HepG2 (cell line): Measurements from ENCODE around the gene MOK. TPM values are rescaled to one million over a fixed set of nuclear protein-coding genes. Genes with fewer than 3 reads are reported as not detected.
A peak's percentile ranks its signal among the peaks of the same experiment; 100 is the strongest.

Source experiments
- CAMTA2 ChIP-seq: sonication (generic); formaldehyde crosslinking; IDR thresholded peaks from 2 replicates; pipeline ENCODE4 v1.4.0; 2020; ENCODE audit warnings: mild to moderate bottlenecking, missing genetic modification reagents, borderline replicate concordance
- ELK4 ChIP-seq: sonication (generic); formaldehyde crosslinking; IDR thresholded peaks from 2 replicates; pipeline ENCODE4 v1.9.0; 2021; ENCODE audit warnings: missing genetic modification reagents, borderline replicate concordance
- FOXK1 ChIP-seq: sonication (generic); formaldehyde crosslinking; IDR thresholded peaks from 2 replicates; pipeline ENCODE4 v1.4.0; 2020; ENCODE audit warnings: low read depth, missing genetic modification reagents, borderline replicate concordance
- HMGA1 ChIP-seq: sonication (generic); formaldehyde crosslinking; conservative IDR thresholded peaks from 2 replicates; pipeline ENCODE4 v1.4.0; 2020; ENCODE audit warnings: missing genetic modification reagents
- LCORL ChIP-seq, 2 experiments: fragments of 450-650 bp in 1 of 2; sonication (generic) in 1 of 2; formaldehyde crosslinking in 1 of 2; IDR thresholded peaks; 2 replicates each; pipeline versions ENCODE4 v1.5.0 to v1.6.1; 2017 to 2020; ENCODE audit warnings: antibody characterized with exemption in 1 of 2, missing genetic modification reagents in 1 of 2
- NFE2L2 ChIP-seq: fragments of 150-350 bp; IDR thresholded peaks from 2 replicates; pipeline ENCODE4 v1.6.1; 2014; ENCODE audit warnings: low read length
- PLRG1 ChIP-seq: fragments of 450-650 bp; conservative IDR thresholded peaks from 2 replicates; pipeline ENCODE4 v1.6.1; 2016
- POLR2A ChIP-seq, 2 experiments: IDR thresholded peaks; 2 replicates each; pipeline ENCODE4 v1.6.1; 2011; ENCODE audit warnings: low read depth in 2 of 2, low read length in 2 of 2, mild to moderate bottlenecking in 1 of 2, moderate library complexity in 1 of 2; ENCODE audit not compliant: insufficient read depth in 1 of 2
- POLR2AphosphoS5 ChIP-seq: IDR thresholded peaks from 2 replicates; pipeline ENCODE4 v1.6.1; 2012; ENCODE audit warnings: low read depth, low read length
- REL ChIP-seq: sonication (generic); formaldehyde crosslinking; conservative IDR thresholded peaks from 2 replicates; pipeline ENCODE4 v1.8.0; 2022; ENCODE audit warnings: mild to moderate bottlenecking, missing genetic modification reagents, moderate library complexity
- RFX5 ChIP-seq: IDR thresholded peaks from 2 replicates; pipeline ENCODE4 v1.6.1; 2011; ENCODE audit warnings: low read depth, low read length, improper control_type of control experiment
- SP5 ChIP-seq: IDR thresholded peaks from 2 replicates; pipeline ENCODE4 v1.6.1; 2016; ENCODE audit warnings: low read depth, borderline replicate concordance
- TEAD3 ChIP-seq: optimal IDR thresholded peaks from 2 replicates; pipeline ENCODE3; 2016; ENCODE audit warnings: borderline replicate concordance
- ZFX ChIP-seq: sonication (generic); formaldehyde crosslinking; IDR thresholded peaks from 2 replicates; pipeline ENCODE4 v1.4.0; 2020; ENCODE audit warnings: mild to moderate bottlenecking, low read depth, missing genetic modification reagents, moderate library complexity
- ZKSCAN8 ChIP-seq: IDR thresholded peaks from 2 replicates; pipeline ENCODE4 v1.6.1; 2016; ENCODE audit warnings: borderline replicate concordance, missing genetic modification reagents, missing compliant biosample characterization
- ZNF30 ChIP-seq: sonication (generic); formaldehyde crosslinking; IDR thresholded peaks from 2 replicates; pipeline ENCODE4 v1.5.0; 2020; ENCODE audit warnings: mild to moderate bottlenecking, missing genetic modification reagents
- ZNF317 ChIP-seq: sonication (generic); formaldehyde crosslinking; IDR thresholded peaks from 2 replicates; pipeline ENCODE4 v1.5.0; 2020; ENCODE audit warnings: mild to moderate bottlenecking, missing genetic modification reagents
- ZNF766 ChIP-seq: sonication (generic); formaldehyde crosslinking; IDR thresholded peaks from 2 replicates; pipeline ENCODE4 v1.5.0; 2020; ENCODE audit warnings: missing genetic modification reagents, borderline replicate concordance
- polyA plus RNA-seq, 8 experiments: library from polyadenylated mRNA; depleted of rRNA in 3 of 8; stranded (reverse) in 7 of 8; unstranded in 1 of 8; fragments of >200 nt; fragmentation: Illumina TruSeq in 4 of 8; extraction: Trizol in 4 of 8; gene quantifications; 2 replicates each; pipeline versions ENCODE4 v1.2.1 to v1.2.3, GENCODE V29; 2011 to 2016; ENCODE audit warnings: low read depth in 4 of 8, missing spikeins in 1 of 8, mixed read lengths in 1 of 8; ENCODE audit not compliant: insufficient read depth in 1 of 8
- total RNA-seq, 5 experiments: library from RNA; depleted of rRNA; stranded (reverse); fragments of >200 nt; fragmentation: Illumina TruSeq; extraction: Trizol; gene quantifications; 2 replicates each; pipeline ENCODE4 v1.2.3, GENCODE V29; 2016; ENCODE audit warnings: low read depth in 1 of 5
- TF ChIP-seq, protein P1 (sequence below): sonication (generic); formaldehyde crosslinking; conservative IDR thresholded peaks from 2 replicates; pipeline ENCODE4 v1.4.0; 2020; ENCODE audit warnings: mild to moderate bottlenecking, missing genetic modification reagents, moderate library complexity
- TF ChIP-seq, protein P2 (sequence below): sonication (generic); formaldehyde crosslinking; IDR thresholded peaks from 2 replicates; pipeline ENCODE4 v1.4.0; 2020; ENCODE audit warnings: mild to moderate bottlenecking, missing genetic modification reagents
- TF ChIP-seq, protein P3 (sequence below): sonication (generic); formaldehyde crosslinking; IDR thresholded peaks from 2 replicates; pipeline ENCODE4 v1.5.1; 2020; ENCODE audit warnings: missing genetic modification reagents, mild to moderate bottlenecking, borderline replicate concordance

Gene MOK
- total and polyA plus RNA-seq, 2 of the 13 experiments (the other 11 are each of a cell fraction or from before 2014, with no cell fraction given), result 15.3 to 16.9 TPM

DNA sequence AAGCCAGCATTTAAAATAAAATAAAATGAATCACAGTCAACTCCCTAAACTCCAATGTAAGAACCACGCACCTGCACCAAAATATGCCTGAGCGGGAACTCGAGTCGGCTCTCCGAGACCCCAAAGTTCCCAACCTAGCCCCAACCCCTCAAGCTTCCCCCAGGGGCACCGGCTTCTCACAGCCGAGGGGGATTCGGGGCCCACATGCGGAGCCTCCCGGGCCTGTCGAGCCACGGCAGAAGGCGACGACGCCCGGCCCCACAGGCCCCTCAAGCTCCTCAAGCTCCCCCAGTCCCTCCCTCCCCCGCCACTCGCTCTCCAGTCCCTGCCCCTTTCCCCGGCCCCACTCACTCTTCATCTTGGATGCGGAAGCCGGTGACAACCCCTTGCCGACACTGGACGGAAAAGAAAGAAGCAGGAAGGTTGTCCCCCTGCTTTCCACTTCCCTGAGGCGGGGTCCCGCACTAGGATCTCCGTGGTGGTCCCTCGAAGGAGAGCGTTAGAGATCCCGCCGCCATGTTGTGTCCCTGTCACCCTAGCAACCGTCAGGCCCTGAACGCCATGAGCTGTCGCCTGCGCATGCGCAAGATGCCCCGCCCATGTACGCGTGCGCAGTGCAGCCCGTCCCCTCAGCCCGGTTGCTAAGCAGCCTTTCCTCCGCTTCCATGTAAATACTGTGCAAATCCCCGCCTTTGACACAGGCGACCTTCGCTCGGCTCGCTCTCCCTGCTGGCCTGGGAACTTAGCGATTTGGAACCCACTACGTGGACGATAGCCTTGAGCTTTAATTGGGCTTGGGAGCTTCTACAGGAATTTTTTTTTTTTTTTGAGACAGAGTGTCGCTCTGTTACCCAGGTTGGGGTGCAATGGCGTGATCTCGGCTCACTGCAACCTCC is at the start of gene MOK (continued):
- TF ChIP-seq ELK4 (CRISPR knock-in tag) (no peak), SP5 (CRISPR knock-in tag) (peak; percentile 60; the same call in 1 of the 2 replicates), POLR2A (IDR thresholded peaks at IDR 0.05; ENCODE audit: insufficient read depth in 1 of 2, low read depth in 2 of 2, low read length in 2 of 2) (0 out of 4 replicates have a peak, but pooled peaks of 1 of the 2 experiments have one; percentile 31), FOXK1 (CRISPR knock-in tag) (peak; percentile 88), HMGA1 (CRISPR knock-in tag) (no peak), ZKSCAN8 (peak; percentile 52; the same call in 1 of the 2 replicates), TEAD3 (CRISPR knock-in tag) (peak; percentile 73), ZNF766 (CRISPR knock-in tag) (no peak), CAMTA2 (CRISPR knock-in tag) (0 out of 2 replicates have a peak, but pooled peaks have one; percentile 45), LCORL (IDR thresholded peaks at IDR 0.05) (0 out of 2 replicates have a peak, but pooled peaks have one; percentile 44), LCORL (CRISPR knock-in tag; IDR thresholded peaks at IDR 0.05) (no peak), NFE2L2 (no peak), ZNF317 (no peak), PLRG1 (no peak), ZNF30 (CRISPR knock-in tag) (no peak), REL (CRISPR knock-in tag) (no peak), RFX5 (peak; percentile 82), ZFX (CRISPR knock-in tag) (peak; percentile 74), POLR2AphosphoS5 (peak; percentile 55)
- TF ChIP-seq, protein P1, sequence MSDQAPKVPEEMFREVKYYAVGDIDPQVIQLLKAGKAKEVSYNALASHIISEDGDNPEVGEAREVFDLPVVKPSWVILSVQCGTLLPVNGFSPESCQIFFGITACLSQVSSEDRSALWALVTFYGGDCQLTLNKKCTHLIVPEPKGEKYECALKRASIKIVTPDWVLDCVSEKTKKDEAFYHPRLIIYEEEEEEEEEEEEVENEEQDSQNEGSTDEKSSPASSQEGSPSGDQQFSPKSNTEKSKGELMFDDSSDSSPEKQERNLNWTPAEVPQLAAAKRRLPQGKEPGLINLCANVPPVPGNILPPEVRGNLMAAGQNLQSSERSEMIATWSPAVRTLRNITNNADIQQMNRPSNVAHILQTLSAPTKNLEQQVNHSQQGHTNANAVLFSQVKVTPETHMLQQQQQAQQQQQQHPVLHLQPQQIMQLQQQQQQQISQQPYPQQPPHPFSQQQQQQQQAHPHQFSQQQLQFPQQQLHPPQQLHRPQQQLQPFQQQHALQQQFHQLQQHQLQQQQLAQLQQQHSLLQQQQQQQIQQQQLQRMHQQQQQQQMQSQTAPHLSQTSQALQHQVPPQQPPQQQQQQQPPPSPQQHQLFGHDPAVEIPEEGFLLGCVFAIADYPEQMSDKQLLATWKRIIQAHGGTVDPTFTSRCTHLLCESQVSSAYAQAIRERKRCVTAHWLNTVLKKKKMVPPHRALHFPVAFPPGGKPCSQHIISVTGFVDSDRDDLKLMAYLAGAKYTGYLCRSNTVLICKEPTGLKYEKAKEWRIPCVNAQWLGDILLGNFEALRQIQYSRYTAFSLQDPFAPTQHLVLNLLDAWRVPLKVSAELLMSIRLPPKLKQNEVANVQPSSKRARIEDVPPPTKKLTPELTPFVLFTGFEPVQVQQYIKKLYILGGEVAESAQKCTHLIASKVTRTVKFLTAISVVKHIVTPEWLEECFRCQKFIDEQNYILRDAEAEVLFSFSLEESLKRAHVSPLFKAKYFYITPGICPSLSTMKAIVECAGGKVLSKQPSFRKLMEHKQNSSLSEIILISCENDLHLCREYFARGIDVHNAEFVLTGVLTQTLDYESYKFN (CRISPR knock-in tag), result peak; percentile 73
- TF ChIP-seq, protein P2, sequence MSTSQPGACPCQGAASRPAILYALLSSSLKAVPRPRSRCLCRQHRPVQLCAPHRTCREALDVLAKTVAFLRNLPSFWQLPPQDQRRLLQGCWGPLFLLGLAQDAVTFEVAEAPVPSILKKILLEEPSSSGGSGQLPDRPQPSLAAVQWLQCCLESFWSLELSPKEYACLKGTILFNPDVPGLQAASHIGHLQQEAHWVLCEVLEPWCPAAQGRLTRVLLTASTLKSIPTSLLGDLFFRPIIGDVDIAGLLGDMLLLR (CRISPR knock-in tag), result no peak
- TF ChIP-seq, protein P3, sequence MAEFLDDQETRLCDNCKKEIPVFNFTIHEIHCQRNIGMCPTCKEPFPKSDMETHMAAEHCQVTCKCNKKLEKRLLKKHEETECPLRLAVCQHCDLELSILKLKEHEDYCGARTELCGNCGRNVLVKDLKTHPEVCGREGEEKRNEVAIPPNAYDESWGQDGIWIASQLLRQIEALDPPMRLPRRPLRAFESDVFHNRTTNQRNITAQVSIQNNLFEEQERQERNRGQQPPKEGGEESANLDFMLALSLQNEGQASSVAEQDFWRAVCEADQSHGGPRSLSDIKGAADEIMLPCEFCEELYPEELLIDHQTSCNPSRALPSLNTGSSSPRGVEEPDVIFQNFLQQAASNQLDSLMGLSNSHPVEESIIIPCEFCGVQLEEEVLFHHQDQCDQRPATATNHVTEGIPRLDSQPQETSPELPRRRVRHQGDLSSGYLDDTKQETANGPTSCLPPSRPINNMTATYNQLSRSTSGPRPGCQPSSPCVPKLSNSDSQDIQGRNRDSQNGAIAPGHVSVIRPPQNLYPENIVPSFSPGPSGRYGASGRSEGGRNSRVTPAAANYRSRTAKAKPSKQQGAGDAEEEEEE (CRISPR knock-in tag), result no peak
